GM12801 (cell line): ENCODE measurements around the gene CEP350.

Source experiments
- CTCF ChIP-seq: IDR thresholded peaks from one replicate; pipeline ENCODE4 v1.5.1; 2011; ENCODE audit warnings: control low read depth; ENCODE audit not compliant: insufficient read length; ENCODE audit errors: extremely low read depth

Gene CEP350

DNA sequence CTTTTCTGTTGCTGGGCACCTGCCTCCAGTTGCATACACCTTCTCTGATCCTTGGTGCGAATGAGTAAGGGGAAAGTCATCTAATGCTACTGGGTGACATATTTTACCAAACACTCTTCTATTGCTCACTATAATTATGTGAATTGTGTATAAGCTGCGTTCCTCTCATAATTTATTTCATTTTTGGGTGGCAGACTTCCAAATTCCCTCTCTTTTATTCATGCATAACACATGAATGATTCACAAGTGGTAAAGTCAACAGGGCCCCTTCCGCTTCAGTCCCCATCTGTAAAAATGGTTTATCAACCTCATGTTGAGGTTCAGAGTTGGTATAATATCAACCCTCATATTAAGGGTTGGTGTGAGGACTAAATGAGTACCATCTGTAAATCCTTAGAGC is 196.9 kb downstream of the CEP350 start:
- no peak for TF ChIP-seq CTCF

GRCh38 chr1:180152588-180152987 is 198.0 kb downstream of the CEP350 start:
- TF ChIP-seq CTCF = no peak

GRCh38 chr1:180153032-180153431 is 198.4 kb downstream of the CEP350 start:
- no peak for TF ChIP-seq CTCF

- no peak for TF ChIP-seq CTCF
Observed at GRCh38 chr1:180154003-180154324, 199.4 kb downstream of the CEP350 start.

GRCh38 chr1:180154325-180155181 is 199.9 kb downstream of the CEP350 start, which contains the start of gene QSOX1:
Gene QSOX1 (plus strand): TSS chr1:180154869. CDS start chr1:180154908, 39 bp downstream.
- no peak for TF ChIP-seq CTCF

DNA sequence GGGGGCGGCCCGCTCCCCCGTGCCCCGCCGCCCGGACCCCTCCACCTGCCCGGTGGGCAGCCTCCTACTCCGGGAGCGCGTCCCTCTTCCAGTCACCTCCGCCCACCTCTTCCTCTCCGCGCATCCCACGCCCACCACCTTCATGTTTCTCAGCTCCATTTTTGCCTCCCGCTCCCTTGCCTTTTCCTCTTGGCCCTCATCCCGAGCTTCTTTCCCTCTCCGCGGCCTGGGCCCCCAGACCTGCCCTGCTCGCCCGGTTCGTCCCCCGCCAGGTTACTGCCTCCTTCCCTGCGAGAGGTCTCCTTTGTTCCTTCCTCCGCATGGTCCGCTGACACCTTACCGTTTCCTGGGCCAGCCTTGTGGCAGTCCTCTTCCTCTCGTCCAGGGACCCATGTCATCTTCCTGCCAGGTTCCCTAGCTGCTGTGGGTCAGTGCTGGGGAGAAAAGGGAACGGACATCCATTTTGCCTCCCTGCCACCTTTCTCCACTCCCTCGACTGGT is 200.6 kb downstream of the CEP350 start:
- TF ChIP-seq CTCF = no peak

- no peak for TF ChIP-seq CTCF
Observed at GRCh38 chr1:180156201-180156600, 201.6 kb downstream of the CEP350 start.
